Fibroblast of the aortic adventitia (primary cell): ENCODE results near the gene TECR. TPM values are rescaled to one million over a fixed set of nuclear protein-coding genes. Genes with fewer than 3 reads are reported as not detected.
"Not testable (repeated sequence)": the region's sequence is repeated elsewhere in the genome, so short reads cannot be mapped to it uniquely, and the experiment has no call there.

Experiments
- DNase-seq: peaks from one replicate; pipeline ENCODE4 v3.0.0-alpha.2; 2010; ENCODE audit warnings: low read depth
- H3K4me3 ChIP-seq: 2 replicates; pipeline ENCODE4 v1.5.1; 2011; ENCODE audit warnings: low read depth, mild to moderate bottlenecking, control low read depth, low read length, moderate library complexity
- total RNA-seq: library from RNA; depleted of rRNA; stranded (reverse); fragments of >200 nt; gene quantifications from 2 replicates; pipeline ENCODE4 v1.2.3, GENCODE V29; 2012; ENCODE audit warnings: low replicate concordance
- TF ChIP-seq, protein P1 (sequence below): IDR thresholded peaks from 2 replicates; pipeline ENCODE4 v1.5.1; 2011; ENCODE audit warnings: mild to moderate bottlenecking, low read length, control low read depth, inconsistent platforms; ENCODE audit not compliant: insufficient read depth

Gene TECR
- total RNA-seq, 1 donor: 41.8 TPM

- TF ChIP-seq, protein P1, sequence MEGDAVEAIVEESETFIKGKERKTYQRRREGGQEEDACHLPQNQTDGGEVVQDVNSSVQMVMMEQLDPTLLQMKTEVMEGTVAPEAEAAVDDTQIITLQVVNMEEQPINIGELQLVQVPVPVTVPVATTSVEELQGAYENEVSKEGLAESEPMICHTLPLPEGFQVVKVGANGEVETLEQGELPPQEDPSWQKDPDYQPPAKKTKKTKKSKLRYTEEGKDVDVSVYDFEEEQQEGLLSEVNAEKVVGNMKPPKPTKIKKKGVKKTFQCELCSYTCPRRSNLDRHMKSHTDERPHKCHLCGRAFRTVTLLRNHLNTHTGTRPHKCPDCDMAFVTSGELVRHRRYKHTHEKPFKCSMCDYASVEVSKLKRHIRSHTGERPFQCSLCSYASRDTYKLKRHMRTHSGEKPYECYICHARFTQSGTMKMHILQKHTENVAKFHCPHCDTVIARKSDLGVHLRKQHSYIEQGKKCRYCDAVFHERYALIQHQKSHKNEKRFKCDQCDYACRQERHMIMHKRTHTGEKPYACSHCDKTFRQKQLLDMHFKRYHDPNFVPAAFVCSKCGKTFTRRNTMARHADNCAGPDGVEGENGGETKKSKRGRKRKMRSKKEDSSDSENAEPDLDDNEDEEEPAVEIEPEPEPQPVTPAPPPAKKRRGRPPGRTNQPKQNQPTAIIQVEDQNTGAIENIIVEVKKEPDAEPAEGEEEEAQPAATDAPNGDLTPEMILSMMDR: no peak
- no peak for DNase-seq
- H3K4me3 ChIP-seq: no peak overlapping the region
Observed at GRCh38 chr19:14540741-14541525, 11.5 kb downstream of the TECR start.

DNA sequence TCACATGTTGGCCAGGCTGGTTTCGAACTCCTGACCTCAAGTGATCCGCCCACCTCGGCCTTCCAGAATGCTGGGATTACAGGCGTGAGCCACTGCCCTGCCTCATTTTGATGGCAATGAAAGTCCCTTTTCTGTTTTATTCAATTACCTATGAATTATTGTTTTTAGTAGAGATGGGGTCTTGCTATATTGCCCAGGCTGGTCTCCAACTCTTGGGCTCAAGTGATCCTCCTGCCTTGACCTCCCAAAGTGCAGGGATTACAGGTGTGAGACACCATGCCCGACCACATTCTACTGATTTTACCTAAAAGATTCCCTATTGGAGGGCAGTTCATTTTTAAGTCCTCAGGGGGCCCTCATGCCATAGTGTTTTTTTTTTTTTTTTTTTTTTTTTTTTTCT is 12.6 kb downstream of the TECR start:
- H3K4me3 ChIP-seq, DNase-seq: not testable (repeated sequence)

DNA sequence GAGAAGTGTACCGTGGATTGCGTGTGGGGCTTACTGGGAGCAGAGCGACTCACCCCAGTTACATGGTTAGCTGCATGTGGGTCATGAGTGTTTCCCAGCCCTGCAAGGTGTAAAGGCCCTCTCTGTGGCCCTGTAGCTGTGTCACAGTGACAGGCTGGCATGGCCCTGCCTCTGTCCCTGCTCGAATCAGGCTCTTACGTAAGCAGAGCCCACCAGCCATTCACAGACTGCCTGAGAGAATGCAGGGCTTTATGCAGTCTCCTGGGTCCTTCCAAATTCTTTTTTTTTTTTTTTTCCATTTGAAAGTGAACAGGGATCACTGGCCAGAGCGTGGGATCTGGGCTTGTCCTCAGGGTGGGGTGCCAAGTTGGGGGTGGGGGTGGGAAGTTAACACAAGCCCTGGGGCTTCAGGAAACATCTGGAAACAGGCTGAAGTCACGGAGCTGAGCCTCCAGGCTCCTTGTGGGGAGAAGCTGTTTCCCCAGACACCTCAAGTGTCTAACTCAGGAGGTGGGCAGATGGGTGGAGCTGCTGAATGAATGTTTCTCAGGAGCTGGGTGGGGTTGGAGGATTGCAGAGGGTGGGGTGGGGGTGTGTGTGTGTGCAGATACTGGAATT is 13.4 kb downstream of the TECR start:
- TF ChIP-seq, protein P1: no peak
- peak; percentile 75 for DNase-seq
- no peak overlapping the region for H3K4me3 ChIP-seq

GRCh38 chr19:14544047-14544446 is 14.7 kb downstream of the TECR start:
- no peak for DNase-seq
- H3K4me3 ChIP-seq: no peak overlapping the region
- TF ChIP-seq, protein P1: no peak

- H3K4me3 ChIP-seq: no peak overlapping the region
- no peak for DNase-seq
Observed at GRCh38 chr19:14544977-14545715, 15.8 kb downstream of the TECR start.

GRCh38 chr19:14545716-14546082 is 16.3 kb downstream of the TECR start:
- no peak overlapping the region for H3K4me3 ChIP-seq
- no peak for DNase-seq
- TF ChIP-seq, protein P1: no peak

More at GRCh38 chr19:14544977-14545715, 15.8 kb downstream of the TECR start:
- TF ChIP-seq, protein P1: no peak

GRCh38 chr19:14550201-14550754 is 20.9 kb downstream of the TECR start:
- no peak for DNase-seq
- TF ChIP-seq, protein P1: no peak
- H3K4me3 ChIP-seq: no peak overlapping the region
